Hippocampal formation (tissue), 2 donors: ENCODE results near the gene SNX22.
"Not testable (repeated sequence)": the region's sequence is repeated elsewhere in the genome, so short reads cannot be mapped to it uniquely, and the experiment has no call there.

Source experiments
- DNase-seq, 2 donors: peaks; one replicate each; lab custom pipeline; 2025; lab: John Stamatoyannopoulos, UW

Gene SNX22

DNA sequence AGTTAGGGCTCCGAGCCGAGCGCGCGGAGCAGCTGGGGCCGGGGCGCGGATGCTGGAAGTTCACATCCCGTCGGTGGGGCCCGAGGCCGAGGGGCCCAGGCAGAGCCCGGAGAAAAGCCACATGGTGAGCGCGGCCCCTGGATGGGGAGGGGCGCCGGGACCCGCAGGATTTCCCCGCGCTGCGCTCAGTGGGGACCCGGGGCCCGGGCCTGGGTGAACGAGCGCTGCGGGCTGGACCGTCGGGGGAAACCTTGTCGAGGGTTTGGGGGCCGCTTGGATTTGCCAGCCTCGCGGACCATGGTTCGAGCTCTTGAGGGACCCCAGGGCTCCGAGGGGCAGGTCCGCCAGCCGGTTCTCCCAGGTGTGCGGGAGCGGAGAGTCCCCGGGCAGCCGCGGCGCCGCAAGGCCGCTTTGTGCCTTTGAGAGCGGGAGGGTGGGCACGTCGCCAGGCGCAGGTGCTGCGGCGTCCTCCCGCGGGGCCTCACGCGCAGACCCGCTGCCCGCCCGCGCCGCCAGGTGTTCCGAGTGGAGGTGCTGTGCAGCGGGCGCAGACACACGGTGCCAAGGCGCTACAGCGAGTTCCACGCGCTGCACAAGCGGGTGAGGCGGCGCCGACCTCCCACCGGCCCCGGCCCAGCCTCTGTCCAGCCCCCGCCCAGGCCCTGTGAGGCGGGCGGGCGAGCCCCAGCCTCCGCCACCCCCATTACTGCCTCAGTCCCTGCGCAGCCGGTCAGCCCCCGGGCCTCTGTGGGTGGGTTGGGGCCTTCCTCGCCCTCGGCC lies at the start of gene SNX22:
Gene SNX22, plus strand, starts transcription at position 5 of the 780 bp plus-strand sequence. Its CDS starts 45 bp downstream, at position 50.
- no peak for DNase-seq

DNA sequence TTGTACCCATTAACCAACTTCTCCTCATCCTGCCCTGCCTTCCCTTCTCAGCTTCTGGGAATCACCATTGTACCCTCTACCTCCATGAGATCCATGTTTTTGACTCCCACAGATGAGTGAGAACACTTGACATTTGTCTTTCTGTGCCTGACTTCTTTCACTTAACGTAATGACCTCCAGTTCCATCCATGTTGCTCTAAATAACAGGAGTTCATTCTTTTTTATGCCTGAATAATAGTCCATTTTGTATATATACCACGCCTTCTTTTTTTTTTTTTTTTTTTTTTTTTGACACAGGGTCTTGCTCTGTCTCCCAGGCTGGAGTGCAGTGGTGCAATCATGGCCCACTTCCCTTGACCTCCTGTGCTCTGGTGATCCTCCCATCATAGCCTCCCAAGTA lies 49.0 kb upstream of the SNX22 start:
- DNase-seq: no peak

DNA sequence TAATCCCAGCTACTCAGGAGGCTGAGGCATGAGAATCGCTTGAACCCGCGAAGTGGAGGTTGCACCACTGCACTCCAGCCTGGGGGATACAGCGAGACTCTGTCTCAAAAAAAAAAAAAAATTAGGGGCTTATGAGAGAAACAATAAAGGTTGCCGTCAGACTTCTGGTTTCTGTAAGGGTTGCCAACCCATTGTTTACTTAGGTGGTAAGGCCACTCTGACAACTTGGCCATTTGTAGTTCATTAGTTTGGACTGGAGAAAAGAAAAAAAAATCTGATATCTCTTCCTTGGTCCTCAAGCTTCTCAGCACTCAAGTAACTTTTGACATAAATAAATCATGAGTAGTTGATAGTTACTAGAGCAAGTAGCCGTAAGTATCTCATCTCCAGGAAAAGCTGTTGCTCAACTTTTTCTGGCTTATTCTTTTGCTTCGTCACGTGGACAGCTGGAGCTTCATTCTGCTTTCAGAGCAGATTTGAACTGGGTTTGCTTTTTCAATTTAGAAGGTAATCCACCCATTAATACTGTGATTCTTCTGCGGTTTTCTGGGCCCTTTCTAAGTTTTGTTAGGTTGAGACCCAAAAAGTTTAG lies 46.3 kb upstream of the SNX22 start:
- DNase-seq: no peak

DNA sequence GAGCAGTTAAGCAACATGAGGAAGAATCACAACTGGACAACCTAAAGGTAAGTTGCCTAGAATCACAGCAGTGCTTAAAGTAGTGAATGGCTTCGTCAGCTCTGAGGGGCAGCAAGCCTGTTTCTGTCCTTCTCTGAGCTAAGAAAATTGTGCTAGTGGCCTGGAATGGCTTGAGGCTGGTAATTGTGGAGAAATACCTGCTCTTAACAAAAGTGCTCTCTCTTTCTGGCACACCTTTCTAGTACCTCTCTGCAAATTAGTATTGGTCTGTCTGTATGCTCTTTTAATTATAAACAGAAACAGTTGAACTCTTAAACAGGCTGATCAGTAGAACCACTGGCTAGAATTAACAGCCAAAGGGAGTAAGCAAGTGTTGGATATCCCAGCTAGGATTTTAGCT lies 44.2 kb upstream of the SNX22 start:
- no peak for DNase-seq

DNA sequence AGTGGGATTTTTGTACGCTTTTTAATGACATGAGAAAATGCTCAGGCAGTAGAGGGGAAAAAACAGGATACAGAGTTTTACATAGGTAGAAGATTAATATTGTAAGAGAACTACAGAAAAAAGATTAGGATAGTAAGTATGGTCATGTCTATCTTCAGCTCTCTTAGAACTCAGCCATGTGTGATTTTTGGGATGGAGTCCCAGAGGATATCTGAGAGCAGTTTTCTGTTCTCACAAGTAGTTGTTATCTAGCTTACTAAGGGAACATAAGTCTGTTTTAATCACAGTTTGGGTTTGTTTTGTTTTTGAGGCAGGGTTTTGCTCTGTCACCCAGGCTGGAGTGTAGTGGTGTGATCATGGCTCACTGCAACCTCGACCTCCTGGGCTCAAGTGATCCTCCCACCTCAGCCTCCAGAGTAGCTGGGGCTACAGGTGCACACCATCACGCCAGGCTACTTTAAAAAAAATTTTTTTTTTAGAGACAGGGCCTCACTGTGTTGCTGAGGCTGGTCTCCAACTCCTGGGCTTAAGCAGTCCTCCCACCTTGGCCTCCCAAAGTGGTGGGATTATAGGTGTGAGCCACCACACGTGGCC lies 41.3 kb upstream of the SNX22 start:
- not testable (repeated sequence) for DNase-seq

DNA sequence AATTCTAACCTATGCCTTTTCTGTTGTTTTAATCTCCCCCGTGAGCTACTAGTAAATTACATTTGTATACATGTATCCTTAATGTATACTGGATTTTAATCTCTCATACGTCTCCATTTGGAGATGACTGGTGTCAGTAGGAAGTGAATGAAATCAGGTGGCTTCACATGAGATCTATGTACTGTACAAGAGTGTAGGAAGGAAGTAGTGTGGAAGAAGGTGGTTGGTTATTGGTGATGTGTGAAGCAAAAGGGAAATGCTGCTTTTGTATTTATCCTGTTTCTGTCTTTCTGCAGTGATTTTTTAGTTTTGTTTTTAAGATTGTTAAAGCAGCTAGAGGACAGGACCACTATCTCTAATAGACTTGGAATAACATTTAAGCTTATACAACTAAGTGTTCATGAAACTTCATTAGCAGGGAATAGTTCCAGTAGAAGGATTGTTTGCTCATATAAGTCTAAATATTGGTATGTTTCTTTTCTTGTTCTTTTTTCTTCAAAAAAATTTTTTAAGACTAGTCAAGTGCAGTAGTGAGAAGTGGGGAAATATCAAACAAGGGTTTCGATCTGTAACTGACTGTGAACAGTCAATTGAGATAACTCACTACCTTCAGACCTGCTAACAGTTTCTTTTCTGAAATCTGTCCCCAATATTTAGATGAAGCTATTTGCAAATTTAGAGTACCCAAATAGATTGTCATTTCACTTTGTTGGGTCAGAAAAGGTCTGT lies 40.4 kb upstream of the SNX22 start:
- DNase-seq: no peak

DNA sequence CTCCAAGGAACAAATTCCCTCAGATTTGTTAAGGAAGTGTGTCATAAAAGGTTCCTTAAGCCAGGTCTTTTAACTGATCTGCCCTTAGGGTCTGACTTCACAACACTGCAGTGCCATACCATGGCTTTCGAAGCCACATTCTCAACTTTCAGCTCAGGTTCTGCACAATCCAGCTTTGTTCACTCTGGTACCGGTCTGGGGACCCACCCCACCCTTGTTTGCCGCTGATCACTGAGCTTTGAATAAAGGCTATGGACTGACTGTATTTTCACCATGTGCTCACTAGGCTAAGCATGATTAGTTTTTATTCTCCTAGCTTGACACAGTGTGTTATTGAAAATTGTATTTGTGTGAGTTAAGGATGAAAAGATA lies 39.9 kb upstream of the SNX22 start:
- no peak for DNase-seq

DNA sequence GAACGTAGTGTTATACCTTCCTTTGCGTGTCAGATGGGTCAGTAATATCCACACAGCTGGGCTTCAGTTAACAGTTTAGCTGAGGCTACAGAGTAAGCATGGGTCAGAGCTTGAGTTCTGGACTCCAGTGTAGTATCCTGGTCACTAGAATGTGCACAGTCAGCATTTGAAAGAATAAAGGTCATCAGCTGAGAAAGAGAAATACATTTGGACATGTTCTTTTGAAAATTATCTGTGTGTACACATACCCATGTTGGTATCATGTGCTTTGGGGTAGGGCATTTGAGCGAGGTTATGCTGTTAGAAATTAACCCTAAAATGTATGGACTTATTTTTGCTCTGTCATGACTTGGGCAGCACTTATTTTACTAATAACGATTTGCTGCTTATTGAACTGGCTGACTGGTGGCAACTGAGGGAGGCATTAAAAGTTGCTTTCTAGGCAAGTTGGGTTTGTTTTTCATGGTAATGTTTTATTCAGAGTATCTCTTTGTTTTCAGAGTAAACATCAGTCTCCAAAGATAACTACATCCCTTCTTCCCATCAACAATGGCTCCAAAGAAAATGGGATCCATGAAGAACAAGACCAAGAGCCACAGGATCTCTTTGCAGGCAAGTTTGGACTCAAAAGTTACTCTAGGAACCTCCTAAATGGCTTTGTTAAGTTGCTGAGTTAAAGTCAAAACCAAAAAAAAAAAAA lies 39.3 kb upstream of the SNX22 start:
- DNase-seq: no peak

DNA sequence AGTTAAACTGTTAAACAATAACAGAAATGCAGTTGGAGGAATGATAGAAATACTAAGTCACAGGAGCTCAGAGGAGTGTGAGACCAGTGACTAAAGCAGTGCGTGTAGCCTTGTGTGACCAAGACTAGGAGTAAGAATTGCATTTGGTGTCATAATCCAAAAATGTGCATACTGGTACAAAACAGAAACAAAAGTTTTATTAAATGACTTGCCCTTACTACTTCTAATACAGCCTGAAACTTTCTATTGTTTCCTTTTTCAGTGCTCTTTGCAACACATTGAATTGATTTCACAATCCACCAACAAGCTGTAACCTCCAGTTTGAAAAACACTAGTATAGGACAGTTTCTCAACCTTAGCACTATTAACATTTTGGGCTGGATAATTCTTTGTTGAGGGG lies 38.6 kb upstream of the SNX22 start:
- DNase-seq: no peak

DNA sequence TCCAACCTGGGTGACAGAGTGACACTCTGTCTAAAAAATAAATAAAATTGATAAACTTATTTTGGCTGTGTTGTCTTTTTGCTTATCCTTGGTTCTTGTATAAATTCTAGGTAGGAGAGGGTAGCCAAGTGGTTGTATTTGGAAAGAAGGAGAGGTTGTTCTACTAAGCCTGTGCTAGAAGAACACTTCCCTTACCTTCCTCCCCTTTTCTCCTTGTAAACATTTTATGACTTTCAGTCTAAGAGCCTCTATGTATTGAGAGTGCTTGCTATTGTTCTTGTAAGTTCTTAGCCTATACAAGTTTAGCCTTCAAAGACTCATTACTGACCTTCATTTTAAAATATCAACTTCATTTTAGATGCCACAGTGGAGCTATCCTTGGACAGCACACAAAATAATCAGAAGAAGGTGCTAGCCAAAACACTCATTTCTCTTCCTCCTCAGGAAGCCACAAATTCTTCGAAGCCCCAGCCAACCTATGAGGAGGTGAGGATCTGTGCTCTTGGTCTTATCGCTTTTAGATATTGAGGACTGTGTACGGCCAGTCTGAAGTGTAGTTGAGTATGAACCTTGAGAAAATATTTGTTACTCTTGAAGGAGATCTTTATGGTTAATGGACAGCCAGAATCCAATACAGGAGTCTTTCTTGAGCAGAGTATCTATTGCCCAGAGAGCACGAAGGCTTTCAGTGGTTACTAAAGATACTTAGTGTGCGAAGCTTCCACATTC lies 33.6 kb upstream of the SNX22 start:
- DNase-seq: no peak

DNA sequence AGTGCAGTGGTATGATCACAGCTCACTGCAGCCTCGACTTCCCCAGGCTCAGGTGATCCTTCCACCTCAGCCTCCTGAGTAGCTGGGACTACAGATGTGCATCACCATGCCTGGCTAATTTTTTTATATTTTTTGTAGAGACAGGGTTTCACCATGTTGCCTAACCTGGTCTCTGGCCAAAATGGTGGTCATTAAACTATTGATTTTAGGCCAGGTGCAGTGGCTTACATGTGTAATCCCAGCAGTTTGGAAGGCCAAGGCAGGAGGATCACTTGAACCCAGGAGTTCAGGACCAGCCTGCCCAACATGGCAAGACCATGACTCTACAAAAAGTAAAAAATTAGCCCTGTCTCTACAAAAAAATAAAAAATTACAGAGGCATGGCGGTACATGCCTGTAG lies 31.2 kb upstream of the SNX22 start:
- not testable (repeated sequence) for DNase-seq

DNA sequence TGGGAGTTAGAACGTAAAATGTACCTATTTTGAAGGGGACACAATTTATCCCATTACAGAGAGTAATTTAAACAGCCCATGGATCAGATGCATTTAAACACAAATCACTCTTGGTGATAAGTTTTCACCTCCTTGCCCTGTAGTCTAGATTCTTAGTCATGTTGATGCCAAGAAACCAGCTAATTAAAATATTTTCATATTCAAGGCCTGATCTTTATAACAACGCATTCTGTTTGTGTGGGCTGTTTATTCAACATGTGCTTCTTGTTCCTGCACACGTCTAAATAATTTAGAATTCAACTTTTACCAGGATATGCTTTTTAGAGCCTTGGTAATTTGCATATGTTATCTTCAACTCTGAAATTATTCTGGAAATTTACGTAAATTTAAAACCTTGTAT lies 29.9 kb upstream of the SNX22 start:
- no peak for DNase-seq

DNA sequence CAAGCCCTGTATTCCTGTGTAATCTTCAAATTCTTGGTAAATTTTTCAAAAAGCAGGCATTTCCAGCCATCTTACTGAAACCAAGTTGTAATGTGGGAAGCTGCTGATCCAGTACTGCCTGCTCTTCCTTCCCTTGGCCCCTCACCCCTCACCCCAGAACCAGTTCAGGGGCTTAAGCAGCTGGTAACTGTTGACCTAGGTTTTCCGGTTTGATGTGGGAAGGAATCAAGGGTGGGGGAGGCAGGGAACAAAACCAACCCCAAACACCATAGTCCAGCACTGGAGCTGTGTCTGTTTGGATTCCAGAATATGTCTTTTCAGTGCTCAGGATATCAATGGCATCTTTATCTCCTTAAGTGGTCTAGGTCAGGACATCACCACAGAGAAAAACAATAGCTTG lies 29.1 kb upstream of the SNX22 start:
- peak in 1 of 2 donors; percentile 41 for DNase-seq

DNA sequence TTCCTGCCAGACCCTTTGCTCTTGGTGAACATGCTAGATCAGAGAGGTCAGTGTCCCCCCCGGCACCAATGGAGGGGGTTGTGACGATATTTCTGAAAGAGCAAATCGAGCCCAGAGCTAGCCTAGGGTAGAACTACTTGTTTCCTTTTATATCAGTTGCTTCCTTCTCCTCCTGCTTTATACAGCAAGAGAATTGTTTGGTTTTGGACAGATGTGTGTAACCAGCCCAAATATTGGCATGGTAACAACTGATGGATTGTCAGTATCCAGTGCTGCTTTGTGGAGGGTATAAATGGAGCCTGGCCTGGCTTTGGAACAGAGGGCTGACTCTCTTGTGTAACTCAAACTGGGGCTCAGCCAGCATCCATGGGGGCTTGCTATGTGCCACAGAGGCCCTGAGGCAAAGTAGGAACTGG lies 28.6 kb upstream of the SNX22 start:
- DNase-seq: peak; percentile 82 to 98

DNA sequence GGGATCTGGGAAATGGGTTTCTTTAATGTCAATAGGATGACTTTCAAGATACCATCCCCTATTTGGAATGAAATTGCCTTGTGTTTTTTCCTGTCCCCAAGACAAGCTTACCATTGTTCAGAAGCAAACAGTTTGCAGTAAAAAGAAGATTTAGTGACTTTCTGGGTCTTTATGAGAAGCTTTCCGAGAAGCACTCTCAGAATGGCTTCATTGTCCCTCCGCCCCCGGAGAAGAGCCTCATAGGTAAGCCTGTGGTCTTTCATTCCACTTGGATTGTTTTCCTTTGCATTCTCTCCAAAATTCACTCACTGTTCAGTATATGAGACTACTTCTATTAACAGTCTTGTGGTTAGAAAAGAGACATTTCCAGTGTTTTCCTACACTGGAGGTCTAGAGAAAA lies 25.6 kb upstream of the SNX22 start:
- no peak for DNase-seq

DNA sequence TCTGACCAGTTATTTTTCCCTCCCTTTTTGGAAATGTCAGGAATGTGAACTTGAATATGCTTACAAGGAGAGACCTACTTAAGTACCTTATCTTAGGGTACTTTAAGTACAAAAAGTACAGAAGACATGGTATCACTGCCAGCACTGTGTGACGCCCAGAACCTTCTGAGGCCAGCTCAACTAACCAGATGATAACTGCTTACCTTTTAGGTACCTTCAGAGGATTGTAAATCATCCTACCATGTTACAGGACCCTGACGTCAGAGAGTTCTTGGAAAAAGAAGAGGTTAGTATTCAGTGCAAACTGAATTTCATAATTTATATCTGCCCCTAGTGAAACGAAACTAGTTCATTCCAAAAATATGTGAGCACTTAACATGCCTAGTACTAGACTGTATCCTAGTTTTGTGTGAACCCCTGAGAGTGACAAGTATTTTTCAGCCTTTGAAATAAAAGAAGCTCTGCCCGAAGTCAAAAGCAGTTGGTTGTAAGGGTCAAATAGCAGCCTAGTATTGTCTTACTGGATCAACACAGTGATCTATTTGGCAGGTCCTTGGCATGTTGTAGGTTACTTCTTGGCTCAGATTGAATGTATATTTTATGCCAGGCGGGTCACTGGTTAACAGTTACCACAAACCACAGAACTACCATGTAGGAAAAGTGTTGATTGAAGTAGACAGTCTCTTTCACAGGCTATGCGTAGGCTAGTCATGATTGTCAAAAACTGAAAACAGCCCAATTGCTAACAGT lies 23.8 kb upstream of the SNX22 start:
- DNase-seq: no peak

DNA sequence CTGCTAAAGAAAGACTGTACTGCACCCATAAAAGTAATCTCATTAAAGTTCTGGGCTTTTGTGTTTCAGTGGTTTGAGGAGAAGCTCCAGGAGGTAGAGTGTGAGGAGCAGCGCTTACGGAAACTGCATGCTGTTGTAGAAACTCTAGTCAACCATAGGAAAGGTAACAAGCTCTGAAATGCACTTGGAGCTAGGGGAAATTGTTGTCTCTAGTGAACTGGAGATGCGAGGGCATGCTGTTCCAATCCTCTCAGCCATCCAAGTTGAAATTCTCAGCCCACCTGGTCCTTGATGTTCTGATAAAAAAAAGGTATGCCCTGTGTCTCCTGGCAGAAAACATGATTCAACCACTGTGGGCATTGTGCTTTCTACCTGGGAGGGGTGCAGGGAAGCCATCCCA lies 21.4 kb upstream of the SNX22 start:
- no peak for DNase-seq

DNA sequence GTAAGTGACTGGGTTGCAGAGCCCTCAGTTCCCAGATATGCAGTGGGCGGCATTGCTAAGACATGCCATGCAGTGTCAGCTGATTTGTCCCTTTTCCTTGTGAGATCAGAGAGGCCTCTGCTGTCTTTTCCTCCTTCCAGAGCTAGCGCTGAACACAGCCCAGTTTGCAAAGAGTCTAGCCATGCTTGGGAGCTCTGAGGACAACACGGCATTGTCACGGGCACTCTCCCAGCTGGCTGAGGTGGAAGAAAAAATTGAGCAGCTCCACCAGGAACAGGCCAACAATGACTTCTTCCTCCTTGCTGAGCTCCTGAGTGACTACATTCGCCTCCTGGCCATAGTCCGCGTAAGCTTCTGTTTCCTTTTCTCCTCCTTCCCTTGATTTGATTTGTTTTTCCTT lies 20.0 kb upstream of the SNX22 start:
- DNase-seq: peak; percentile 30 to 39

DNA sequence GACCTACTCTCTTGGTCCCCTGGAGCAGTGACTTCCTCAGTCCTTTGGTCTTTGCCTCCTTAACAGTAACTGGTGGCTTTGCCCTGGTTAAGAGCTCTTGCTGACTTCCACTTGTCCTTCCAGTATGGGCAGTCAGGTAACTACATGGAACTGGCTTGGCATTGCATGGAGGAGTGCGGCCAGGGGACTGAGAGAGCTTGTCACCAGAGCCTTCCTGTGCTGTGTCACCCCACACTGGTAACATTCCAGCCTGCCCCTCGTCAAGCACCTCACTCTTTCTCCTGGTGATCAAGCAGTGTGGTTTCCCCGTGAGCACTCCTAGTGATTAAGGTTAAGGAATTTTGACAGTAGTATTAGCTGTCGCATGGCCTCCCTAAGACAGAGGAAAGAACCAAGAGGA lies 19.3 kb upstream of the SNX22 start:
- DNase-seq: no peak

DNA sequence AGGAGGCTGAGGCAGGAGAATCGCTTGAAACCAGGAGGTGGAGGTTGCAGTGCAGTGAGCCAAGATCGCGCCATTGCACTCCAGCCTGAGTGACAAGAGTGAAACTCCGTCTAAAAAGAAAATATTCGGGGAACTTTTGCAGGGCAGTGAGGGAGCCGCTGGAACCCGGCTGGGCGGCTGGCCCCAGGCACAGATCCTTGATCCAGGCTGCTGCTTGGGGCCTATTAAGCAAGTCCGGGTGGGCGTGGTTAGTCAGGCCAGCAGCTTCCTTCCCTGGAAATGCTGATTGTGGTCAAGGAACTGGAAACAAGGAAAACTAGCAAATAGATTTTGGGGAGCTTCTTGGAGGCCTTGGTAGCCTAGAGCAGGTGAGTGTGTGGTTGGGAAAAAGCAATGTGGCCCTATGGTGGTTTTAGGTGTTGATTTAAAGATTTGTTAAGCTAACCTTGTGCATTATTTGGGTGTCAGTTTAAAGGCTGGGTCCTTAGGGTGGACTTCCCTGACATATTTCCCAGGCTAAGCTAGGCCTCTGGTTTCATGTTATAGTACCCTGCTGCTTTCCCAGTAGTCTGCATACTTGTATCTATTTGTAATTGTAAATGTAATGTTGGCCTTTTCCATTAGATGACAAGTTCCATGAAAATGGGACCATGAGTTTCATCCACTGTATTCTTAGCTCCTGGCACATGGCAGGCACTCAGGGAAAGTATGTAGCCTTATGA lies 17.7 kb upstream of the SNX22 start:
- DNase-seq: no peak
